Measurements from ENCODE around the gene BCL7A. TPM values are rescaled to one million over a fixed set of nuclear protein-coding genes. Genes with fewer than 3 reads are reported as not detected.

The BCL7A gene
- polyA plus RNA-seq, 4 donors = 0.22 to 10.4 (median 3.4) TPM

- peaks cover 0 to 53% (median 17%) of the 10 kb centered on the region in 3 donors for H3K4me1 ChIP-seq (ENCODE audit: control insufficient read depth in 3 of 3, insufficient read depth in 2 of 3, low read depth in 1 of 3, low read length in 2 of 3)
- WGBS, 3 donors = 91 to 95% (median 92%) methylated on average over 27 to 28 of the region's 28 CpGs
- H3K27me3 ChIP-seq (ENCODE audit: control insufficient read depth in 3 of 3, insufficient read depth in 3 of 3, low read length in 3 of 3) = no peaks in the 10 kb centered on the region
- FAIRE-seq (no peak), DNase-seq (no peak)
- H3K9me3 ChIP-seq (ENCODE audit: control insufficient read depth in 2 of 2, insufficient read depth in 1 of 2, low read depth in 1 of 2, low read length in 1 of 2) = no peaks in the 10 kb centered on the region
- H3K27ac ChIP-seq (ENCODE audit: low read depth in 1 of 3, low read length in 2 of 3) = no peak overlapping the region
- peaks cover 0 to 69% (median 5%) of the 10 kb centered on the region in 3 donors for H3K36me3 ChIP-seq (ENCODE audit: control insufficient read depth in 3 of 3, insufficient read depth in 2 of 3, low read depth in 1 of 3, low read length in 3 of 3)
- H3K4me3 ChIP-seq (ENCODE audit: low read depth in 1 of 3, low read length in 3 of 3) = no peak overlapping the region
These were observed 37.7 kb downstream of the BCL7A start for GRCh38 chr12:122059203-122059960.

- DNase-seq (no peak), FAIRE-seq (no peak)
- H3K36me3 ChIP-seq (ENCODE audit: control insufficient read depth in 3 of 3, insufficient read depth in 2 of 3, low read depth in 1 of 3, low read length in 3 of 3) = peaks cover 0 to 62% (median 5%) of the 10 kb centered on the region in 3 donors
- H3K27ac ChIP-seq (ENCODE audit: low read depth in 1 of 3, low read length in 2 of 3) = peak overlapping the region in 1 of 3 donors; percentile 17
- H3K4me3 ChIP-seq (ENCODE audit: low read depth in 1 of 3, low read length in 3 of 3) = no peak overlapping the region
- H3K4me1 ChIP-seq (ENCODE audit: control insufficient read depth in 3 of 3, insufficient read depth in 2 of 3, low read depth in 1 of 3, low read length in 2 of 3) = peaks cover 0 to 53% (median 17%) of the 10 kb centered on the region in 3 donors
- no peaks in the 10 kb centered on the region for H3K9me3 ChIP-seq (ENCODE audit: control insufficient read depth in 2 of 2, insufficient read depth in 1 of 2, low read depth in 1 of 2, low read length in 1 of 2)
- 71 to 88% (median 87%) methylated on average over 22 of the region's 22 CpGs for WGBS, 3 donors
- H3K27me3 ChIP-seq (ENCODE audit: control insufficient read depth in 3 of 3, insufficient read depth in 3 of 3, low read length in 3 of 3) = no peaks in the 10 kb centered on the region
These were observed 38.4 kb downstream of the BCL7A start for GRCh38 chr12:122060081-122060501.

GRCh38 chr12:122061253-122061652 lies 39.6 kb downstream of the BCL7A start:
- H3K9me3 ChIP-seq (ENCODE audit: control insufficient read depth in 2 of 2, insufficient read depth in 1 of 2, low read depth in 1 of 2, low read length in 1 of 2) = no peaks in the 10 kb centered on the region
- peaks cover 0 to 50% (median 0%) of the 10 kb centered on the region in 3 donors for H3K36me3 ChIP-seq (ENCODE audit: control insufficient read depth in 3 of 3, insufficient read depth in 2 of 3, low read depth in 1 of 3, low read length in 3 of 3)
- WGBS, 3 donors = 83 to 94% (median 93%) methylated on average over 22 to 23 of the region's 23 CpGs
- no peak overlapping the region for H3K4me3 ChIP-seq (ENCODE audit: low read depth in 1 of 3, low read length in 3 of 3)
- H3K27me3 ChIP-seq (ENCODE audit: control insufficient read depth in 3 of 3, insufficient read depth in 3 of 3, low read length in 3 of 3) = no peaks in the 10 kb centered on the region
- no peak overlapping the region for H3K27ac ChIP-seq (ENCODE audit: low read depth in 1 of 3, low read length in 2 of 3)
- H3K4me1 ChIP-seq (ENCODE audit: control insufficient read depth in 3 of 3, insufficient read depth in 2 of 3, low read depth in 1 of 3, low read length in 2 of 3) = peaks cover 0 to 43% (median 17%) of the 10 kb centered on the region in 3 donors
- FAIRE-seq = no peak
- no peak for DNase-seq

GRCh38 chr12:122062832-122063693 lies 41.4 kb downstream of the BCL7A start:
- no peak for FAIRE-seq
- H3K4me1 ChIP-seq (ENCODE audit: control insufficient read depth in 3 of 3, insufficient read depth in 2 of 3, low read depth in 1 of 3, low read length in 2 of 3) = peaks cover 0 to 40% (median 17%) of the 10 kb centered on the region in 3 donors
- no peak overlapping the region for H3K4me3 ChIP-seq (ENCODE audit: low read depth in 1 of 3, low read length in 3 of 3)
- no peaks in the 10 kb centered on the region for H3K27me3 ChIP-seq (ENCODE audit: control insufficient read depth in 3 of 3, insufficient read depth in 3 of 3, low read length in 3 of 3)
- DNase-seq = peak; percentile 82 to 85
- H3K27ac ChIP-seq (ENCODE audit: low read depth in 1 of 3, low read length in 2 of 3) = peak overlapping the region; percentile 47 to 95 (median 82)
- H3K9me3 ChIP-seq (ENCODE audit: control insufficient read depth in 2 of 2, insufficient read depth in 1 of 2, low read depth in 1 of 2, low read length in 1 of 2) = no peaks in the 10 kb centered on the region
- H3K36me3 ChIP-seq (ENCODE audit: control insufficient read depth in 3 of 3, insufficient read depth in 2 of 3, low read depth in 1 of 3, low read length in 3 of 3) = peaks cover 0 to 35% (median 0%) of the 10 kb centered on the region in 3 donors
- WGBS, 3 donors = 7 to 26% (median 21%) methylated on average over 19 of the region's 19 CpGs

GRCh38 chr12:122063694-122064024 lies 42.0 kb downstream of the BCL7A start:
- H3K4me3 ChIP-seq (ENCODE audit: low read depth in 1 of 3, low read length in 3 of 3) = no peak overlapping the region
- H3K27ac ChIP-seq (ENCODE audit: low read depth in 1 of 3, low read length in 2 of 3) = peak overlapping the region; percentile 47 to 95 (median 82)
- DNase-seq (no peak), FAIRE-seq (no peak)
- H3K4me1 ChIP-seq (ENCODE audit: control insufficient read depth in 3 of 3, insufficient read depth in 2 of 3, low read depth in 1 of 3, low read length in 2 of 3) = peaks cover 0 to 40% (median 17%) of the 10 kb centered on the region in 3 donors
- H3K9me3 ChIP-seq (ENCODE audit: control insufficient read depth in 2 of 2, insufficient read depth in 1 of 2, low read depth in 1 of 2, low read length in 1 of 2) = no peaks in the 10 kb centered on the region
- 56 to 66% (median 63%) methylated on average over 6 of the region's 6 CpGs for WGBS, 3 donors
- H3K36me3 ChIP-seq (ENCODE audit: control insufficient read depth in 3 of 3, insufficient read depth in 2 of 3, low read depth in 1 of 3, low read length in 3 of 3) = peaks cover 0 to 35% (median 0%) of the 10 kb centered on the region in 3 donors
- H3K27me3 ChIP-seq (ENCODE audit: control insufficient read depth in 3 of 3, insufficient read depth in 3 of 3, low read length in 3 of 3) = no peaks in the 10 kb centered on the region

GRCh38 chr12:122064025-122064777 lies 42.5 kb downstream of the BCL7A start:
- 54 to 69% (median 61%) methylated on average over 14 of the region's 14 CpGs for whole genome bisulfite sequencing, 3 donors
- FAIRE-seq (no peak), DNase-seq (peak; percentile 68 to 91)
- Histone ChIP-seq H3K27ac (ENCODE audit: low read depth in 1 of 3, low read length in 2 of 3) (peak overlapping the region; percentile 6 to 95 (median 82)), H3K9me3 (ENCODE audit: control insufficient read depth in 2 of 2, insufficient read depth in 1 of 2, low read depth in 1 of 2, low read length in 1 of 2) (no peaks in the 10 kb centered on the region), H3K4me3 (ENCODE audit: low read depth in 1 of 3, low read length in 3 of 3) (no peak overlapping the region), H3K4me1 (ENCODE audit: control insufficient read depth in 3 of 3, insufficient read depth in 2 of 3, low read depth in 1 of 3, low read length in 2 of 3) (peaks cover 0 to 40% (median 17%) of the 10 kb centered on the region in 3 donors), H3K36me3 (ENCODE audit: control insufficient read depth in 3 of 3, insufficient read depth in 2 of 3, low read depth in 1 of 3, low read length in 3 of 3) (peaks cover 0 to 30% (median 0%) of the 10 kb centered on the region in 3 donors), H3K27me3 (ENCODE audit: control insufficient read depth in 3 of 3, insufficient read depth in 3 of 3, low read length in 3 of 3) (no peaks in the 10 kb centered on the region)

- 72 to 86% (median 84%) methylated on average over 16 of the region's 16 CpGs for WGBS, 3 donors
- Histone ChIP-seq H3K27ac (ENCODE audit: low read depth in 1 of 3, low read length in 2 of 3) (peak overlapping the region in 2 of 3 donors; percentile 82 to 95), H3K4me1 (ENCODE audit: control insufficient read depth in 3 of 3, insufficient read depth in 2 of 3, low read depth in 1 of 3, low read length in 2 of 3) (peaks cover 0 to 40% (median 17%) of the 10 kb centered on the region in 3 donors), H3K4me3 (ENCODE audit: low read depth in 1 of 3, low read length in 3 of 3) (no peak overlapping the region), H3K27me3 (ENCODE audit: control insufficient read depth in 3 of 3, insufficient read depth in 3 of 3, low read length in 3 of 3) (no peaks in the 10 kb centered on the region), H3K36me3 (ENCODE audit: control insufficient read depth in 3 of 3, insufficient read depth in 2 of 3, low read depth in 1 of 3, low read length in 3 of 3) (peaks cover 0 to 24% (median 0%) of the 10 kb centered on the region in 3 donors), H3K9me3 (ENCODE audit: control insufficient read depth in 2 of 2, insufficient read depth in 1 of 2, low read depth in 1 of 2, low read length in 1 of 2) (no peaks in the 10 kb centered on the region)
- no peak for FAIRE-seq
- DNase-seq = peak in 1 of 2 donors; percentile 26
These were observed 43.3 kb downstream of the BCL7A start for GRCh38 chr12:122064780-122065588.
